Smooth muscle cell (in vitro differentiated cells): Measurements from ENCODE around the gene TCEANC2. TPM values are rescaled to one million over a fixed set of nuclear protein-coding genes. Genes with fewer than 3 reads are reported as not detected.

Source experiments
- DNase-seq: peaks from one replicate; lab custom pipeline; 2025; ENCODE audit not compliant: unreplicated experiment; lab: John Stamatoyannopoulos, UW
- H2AFZ ChIP-seq: fragments of 200-600 bp; sonication (generic); 2 replicates; pipeline ENCODE4 v1.6.0; 2016; ENCODE audit warnings: antibody characterized with exemption, low read depth, mild to moderate bottlenecking
- H3F3A ChIP-seq: fragments of 200-600 bp; sonication (generic); 2 replicates; pipeline ENCODE4 v1.6.0; 2017; ENCODE audit warnings: antibody characterized with exemption, low read depth
- H3K27ac ChIP-seq: fragments of 200-600 bp; sonication (generic); 2 replicates; pipeline ENCODE4 v1.5.1; 2016; ENCODE audit warnings: low read depth, mild to moderate bottlenecking
- H3K27me3 ChIP-seq: fragments of 200-600 bp; sonication (generic); 2 replicates; pipeline ENCODE4 v1.6.1; 2016; ENCODE audit warnings: low read depth, mild to moderate bottlenecking
- H3K36me3 ChIP-seq: fragments of 200-600 bp; sonication (generic); 2 replicates; pipeline ENCODE4 v1.5.1; 2016; ENCODE audit warnings: low read depth
- H3K4me1 ChIP-seq: fragments of 200-600 bp; sonication (generic); 2 replicates; pipeline ENCODE4 v1.5.1; 2016; ENCODE audit warnings: low read depth
- H3K4me2 ChIP-seq: fragments of 200-600 bp; sonication (generic); 2 replicates; pipeline ENCODE4 v1.6.0; 2016; ENCODE audit warnings: mild to moderate bottlenecking
- H3K4me3 ChIP-seq: fragments of 200-600 bp; sonication (generic); 2 replicates; pipeline ENCODE4 v1.5.1; 2016; ENCODE audit warnings: mild to moderate bottlenecking
- H3K79me2 ChIP-seq: fragments of 200-600 bp; sonication (generic); 2 replicates; pipeline ENCODE4 v1.6.0; 2016; ENCODE audit warnings: low read depth, mild to moderate bottlenecking
- H3K9ac ChIP-seq: fragments of 200-600 bp; sonication (generic); 2 replicates; pipeline ENCODE4 v1.6.0; 2016; ENCODE audit warnings: low read depth
- H3K9me3 ChIP-seq: fragments of 200-600 bp; sonication (generic); replicated peaks from 2 replicates; pipeline ENCODE4 v1.5.1; 2016; ENCODE audit warnings: low read depth
- H4K20me1 ChIP-seq: fragments of 200-600 bp; sonication (generic); 2 replicates; pipeline ENCODE4 v1.6.0; 2016; ENCODE audit warnings: low read depth
- CTCF ChIP-seq: fragments of 200-600 bp; sonication (generic); IDR thresholded peaks from 2 replicates; pipeline ENCODE4 v1.5.1; 2017; ENCODE audit warnings: borderline replicate concordance, mild to moderate bottlenecking, antibody characterized with exemption; ENCODE audit not compliant: insufficient read depth, poor library complexity, severe bottlenecking
- WGBS: methylation state at CpG from one replicate; pipeline ENCODE4 v1.1.7; 2016; ENCODE audit warnings: low lambda C conversion rate; 5-methylcytosine and 5-hydroxymethylcytosine counted together
- polyA plus RNA-seq: library from polyadenylated mRNA; unstranded; fragments of >200 nt; fragmentation: Nextera tagmentation; extraction: Ambion mirVana; gene quantifications from 2 replicates; pipeline ENCODE4 v1.2.1, GENCODE V29; 2016
- total RNA-seq: library from RNA; depleted of rRNA; stranded (reverse); fragments of >200 nt; gene quantifications from 2 replicates; pipeline ENCODE4 v1.2.3, GENCODE V29; 2014

TCEANC2 gene
- total and polyA plus RNA-seq, 2 experiments from 2014 or later: 2.1 to 4.6 TPM

GRCh38 chr1:54124906-54125305 is 71.5 kb downstream of the TCEANC2 start:
- Histone ChIP-seq H3K4me2 (no peak overlapping the region), H3K9ac (no peak overlapping the region), H2AFZ (no peak overlapping the region), H4K20me1 (no peaks in the 10 kb centered on the region), H3K27ac (no peak overlapping the region), H3K79me2 (no peaks in the 10 kb centered on the region), H3K27me3 (no peaks in the 10 kb centered on the region), H3F3A (peaks cover 2% of the 10 kb centered on the region), H3K9me3 (no peaks in the 10 kb centered on the region), H3K36me3 (no peaks in the 10 kb centered on the region), H3K4me3 (no peak overlapping the region), H3K4me1 (peaks cover 5% of the 10 kb centered on the region)
- no peak for TF ChIP-seq CTCF
- 96% methylated on average over 6 of the region's 7 CpGs for WGBS
- no peak for DNase-seq

- Histone ChIP-seq H3K27me3 (no peaks in the 10 kb centered on the region), H3K4me2 (no peak overlapping the region), H3K4me1 (peaks cover 5% of the 10 kb centered on the region), H3K9me3 (no peaks in the 10 kb centered on the region), H4K20me1 (no peaks in the 10 kb centered on the region), H2AFZ (no peak overlapping the region), H3K27ac (no peak overlapping the region), H3K9ac (no peak overlapping the region), H3K36me3 (no peaks in the 10 kb centered on the region), H3F3A (no peaks in the 10 kb centered on the region), H3K4me3 (no peak overlapping the region), H3K79me2 (no peaks in the 10 kb centered on the region)
- no peak for DNase-seq
- 85% methylated on average over 8 of the region's 8 CpGs for WGBS
- no peak for TF ChIP-seq CTCF
These were observed 72.1 kb downstream of the TCEANC2 start for GRCh38 chr1:54125386-54126070.

GRCh38 chr1:54126271-54126815 is 72.9 kb downstream of the TCEANC2 start:
- Histone ChIP-seq H3K9me3 (no peaks in the 10 kb centered on the region), H3K9ac (no peak overlapping the region), H3K4me2 (no peak overlapping the region), H3K36me3 (no peaks in the 10 kb centered on the region), H3F3A (no peaks in the 10 kb centered on the region), H3K4me3 (no peak overlapping the region), H4K20me1 (no peaks in the 10 kb centered on the region), H3K27me3 (no peaks in the 10 kb centered on the region), H3K4me1 (peaks cover 1% of the 10 kb centered on the region), H3K27ac (no peak overlapping the region), H2AFZ (no peak overlapping the region), H3K79me2 (no peaks in the 10 kb centered on the region)
- WGBS: 99% methylated on average over 3 of the region's 3 CpGs
- TF ChIP-seq CTCF: no peak
- no peak for DNase-seq
